ENCODE results near the gene AGBL5.

AGBL5 gene

DNA sequence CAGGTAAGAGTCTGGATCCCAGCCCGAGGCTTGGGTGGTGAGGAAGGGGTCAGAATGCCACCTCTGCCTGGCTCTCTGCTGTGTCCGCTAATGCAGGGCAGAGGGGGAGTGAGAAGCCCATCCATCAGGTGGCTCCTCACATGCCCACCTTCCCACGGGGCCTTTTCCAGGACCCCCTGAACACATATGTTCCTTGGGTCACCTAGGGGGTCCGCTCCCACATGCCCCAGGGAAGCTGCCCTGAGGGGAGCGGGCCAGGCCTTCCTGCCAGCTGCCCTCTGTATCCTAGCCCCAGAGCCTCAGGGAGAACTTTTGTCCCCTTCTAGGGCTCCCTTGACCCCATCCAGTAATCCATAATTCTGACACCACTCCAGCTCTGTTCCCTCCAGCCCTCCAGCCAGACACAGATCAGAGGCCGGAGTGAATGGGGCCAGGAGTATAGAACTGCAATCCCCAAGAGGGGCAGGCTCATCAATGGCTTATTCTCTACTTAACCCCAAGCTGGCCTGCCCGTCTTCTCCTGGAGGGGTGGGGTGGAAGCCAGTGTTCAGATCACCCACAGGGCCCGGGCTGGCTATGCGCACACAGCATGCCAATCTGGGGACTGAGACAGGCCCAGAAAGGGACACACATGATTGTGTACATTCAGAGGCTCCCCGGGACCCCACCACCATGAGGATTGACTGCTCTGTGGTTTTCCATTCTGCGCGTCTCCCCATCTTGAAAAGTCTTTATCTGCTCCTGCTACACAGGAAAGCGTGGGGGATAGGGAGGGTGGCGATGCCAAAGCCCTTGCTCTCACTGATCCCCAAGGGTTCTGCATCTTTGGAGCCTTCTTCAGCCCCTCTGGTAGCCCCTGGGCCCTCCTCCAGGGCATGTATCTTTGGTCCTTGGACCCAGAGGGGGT lies 28.0 kb downstream of the AGBL5 start:
- DNase-seq (ENCODE audit: low read depth) = no peak

DNA sequence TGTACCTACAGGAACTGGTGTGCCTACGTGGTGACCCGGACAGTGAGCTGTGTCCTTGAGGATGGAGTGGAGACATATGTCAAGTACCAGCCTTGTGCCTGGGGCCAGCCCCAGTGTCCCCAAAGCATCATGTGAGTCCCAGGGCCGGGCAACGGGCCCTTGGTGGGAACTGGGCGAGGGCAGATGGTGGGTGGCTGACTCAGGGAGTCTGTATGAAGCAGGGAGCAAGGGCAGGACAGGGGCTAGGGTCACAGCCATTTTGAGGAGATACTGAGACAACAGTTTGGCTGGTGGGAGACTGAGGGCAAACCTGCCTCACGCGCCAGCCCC lies 28.6 kb downstream of the AGBL5 start:
- no peak for DNase-seq (ENCODE audit: low read depth)

DNA sequence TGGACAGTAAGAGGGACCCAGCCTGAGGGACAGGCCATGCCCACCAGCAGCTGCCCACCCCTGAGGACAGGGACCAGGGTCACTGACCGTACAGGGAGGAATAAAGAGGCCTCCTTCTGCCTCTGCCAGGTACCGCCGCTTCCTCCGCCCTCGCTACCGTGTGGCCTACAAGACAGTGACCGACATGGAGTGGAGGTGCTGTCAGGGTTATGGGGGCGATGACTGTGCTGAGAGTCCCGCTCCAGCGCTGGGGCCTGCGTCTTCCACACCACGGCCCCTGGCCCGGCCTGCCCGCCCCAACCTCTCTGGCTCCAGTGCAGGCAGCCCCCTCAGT lies 29.1 kb downstream of the AGBL5 start:
- no peak for DNase-seq (ENCODE audit: low read depth)

DNA sequence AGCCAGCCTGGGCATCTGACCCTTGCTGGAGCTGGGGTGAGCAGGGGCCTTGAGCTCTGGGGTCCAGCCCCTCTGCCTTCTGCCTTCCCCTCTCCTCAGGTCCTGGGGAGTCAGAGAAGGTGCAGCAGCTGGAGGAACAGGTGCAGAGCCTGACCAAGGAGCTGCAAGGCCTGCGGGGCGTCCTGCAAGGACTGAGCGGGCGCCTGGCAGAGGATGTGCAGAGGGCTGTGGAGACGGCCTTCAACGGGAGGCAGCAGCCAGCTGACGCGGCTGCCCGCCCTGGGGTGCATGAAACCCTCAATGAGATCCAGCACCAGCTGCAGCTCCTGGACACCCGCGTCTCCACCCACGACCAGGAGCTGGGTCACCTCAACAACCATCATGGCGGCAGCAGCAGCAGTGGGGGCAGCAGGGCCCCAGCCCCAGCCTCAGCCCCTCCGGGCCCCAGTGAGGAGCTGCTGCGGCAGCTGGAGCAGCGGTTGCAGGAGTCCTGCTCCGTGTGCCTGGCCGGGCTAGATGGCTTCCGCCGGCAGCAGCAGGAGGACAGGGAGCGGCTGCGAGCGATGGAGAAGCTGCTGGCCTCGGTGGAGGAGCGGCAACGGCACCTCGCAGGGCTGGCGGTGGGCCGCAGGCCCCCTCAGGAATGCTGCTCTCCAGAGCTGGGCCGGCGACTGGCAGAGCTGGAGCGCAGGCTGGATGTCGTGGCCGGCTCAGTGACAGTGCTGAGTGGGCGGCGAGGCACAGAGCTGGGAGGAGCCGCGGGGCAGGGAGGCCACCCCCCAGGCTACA lies 30.7 kb downstream of the AGBL5 start:
- DNase-seq (ENCODE audit: low read depth) = no peak

DNA sequence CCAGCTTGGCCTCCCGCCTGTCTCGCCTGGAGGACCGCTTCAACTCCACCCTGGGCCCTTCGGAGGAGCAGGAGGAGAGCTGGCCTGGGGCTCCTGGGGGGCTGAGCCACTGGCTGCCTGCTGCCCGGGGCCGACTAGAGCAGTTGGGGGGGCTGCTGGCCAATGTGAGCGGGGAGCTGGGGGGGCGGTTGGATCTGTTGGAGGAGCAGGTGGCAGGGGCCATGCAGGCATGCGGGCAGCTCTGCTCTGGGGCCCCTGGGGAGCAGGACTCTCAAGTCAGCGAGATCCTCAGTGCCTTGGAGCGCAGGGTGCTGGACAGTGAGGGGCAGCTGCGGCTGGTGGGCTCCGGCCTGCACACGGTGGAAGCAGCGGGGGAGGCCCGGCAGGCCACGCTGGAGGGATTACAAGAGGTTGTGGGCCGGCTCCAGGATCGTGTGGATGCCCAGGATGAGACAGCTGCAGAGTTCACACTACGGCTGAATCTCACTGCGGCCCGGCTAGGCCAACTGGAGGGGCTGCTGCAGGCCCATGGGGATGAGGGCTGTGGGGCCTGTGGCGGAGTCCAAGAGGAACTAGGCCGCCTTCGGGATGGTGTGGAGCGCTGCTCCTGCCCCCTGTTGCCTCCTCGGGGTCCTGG lies 31.4 kb downstream of the AGBL5 start:
- DNase-seq (ENCODE audit: low read depth) = no peak

DNA sequence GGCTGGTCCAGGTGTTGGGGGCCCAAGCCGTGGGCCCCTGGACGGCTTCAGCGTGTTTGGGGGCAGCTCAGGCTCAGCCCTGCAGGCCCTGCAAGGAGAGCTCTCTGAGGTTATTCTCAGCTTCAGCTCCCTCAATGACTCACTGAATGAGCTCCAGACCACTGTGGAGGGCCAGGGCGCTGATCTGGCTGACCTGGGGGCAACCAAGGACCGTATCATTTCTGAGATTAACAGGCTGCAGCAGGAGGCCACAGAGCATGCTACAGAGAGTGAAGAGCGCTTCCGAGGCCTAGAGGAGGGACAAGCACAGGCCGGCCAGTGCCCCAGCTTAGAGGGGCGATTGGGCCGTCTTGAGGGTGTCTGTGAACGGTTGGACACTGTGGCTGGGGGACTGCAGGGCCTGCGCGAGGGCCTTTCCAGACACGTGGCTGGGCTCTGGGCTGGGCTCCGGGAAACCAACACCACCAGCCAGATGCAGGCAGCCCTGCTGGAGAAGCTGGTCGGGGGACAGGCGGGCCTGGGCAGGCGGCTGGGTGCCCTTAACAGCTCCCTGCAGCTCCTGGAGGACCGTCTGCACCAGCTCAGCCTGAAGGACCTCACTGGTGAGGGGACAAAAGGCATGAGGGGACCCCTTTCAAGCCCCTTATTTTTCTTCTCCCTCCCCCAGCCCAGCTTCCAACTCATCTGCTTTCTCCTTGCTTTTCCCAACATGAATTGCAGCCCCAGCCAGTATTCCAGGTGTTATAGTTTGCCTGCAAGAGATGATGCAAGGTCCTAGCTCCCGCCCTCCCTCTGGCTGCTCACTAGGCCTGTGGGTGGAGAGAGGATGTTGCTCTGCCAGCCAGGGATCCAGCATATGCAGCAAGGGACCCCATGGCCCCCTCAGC lies 32.2 kb downstream of the AGBL5 start:
- DNase-seq (ENCODE audit: low read depth) = no peak

DNA sequence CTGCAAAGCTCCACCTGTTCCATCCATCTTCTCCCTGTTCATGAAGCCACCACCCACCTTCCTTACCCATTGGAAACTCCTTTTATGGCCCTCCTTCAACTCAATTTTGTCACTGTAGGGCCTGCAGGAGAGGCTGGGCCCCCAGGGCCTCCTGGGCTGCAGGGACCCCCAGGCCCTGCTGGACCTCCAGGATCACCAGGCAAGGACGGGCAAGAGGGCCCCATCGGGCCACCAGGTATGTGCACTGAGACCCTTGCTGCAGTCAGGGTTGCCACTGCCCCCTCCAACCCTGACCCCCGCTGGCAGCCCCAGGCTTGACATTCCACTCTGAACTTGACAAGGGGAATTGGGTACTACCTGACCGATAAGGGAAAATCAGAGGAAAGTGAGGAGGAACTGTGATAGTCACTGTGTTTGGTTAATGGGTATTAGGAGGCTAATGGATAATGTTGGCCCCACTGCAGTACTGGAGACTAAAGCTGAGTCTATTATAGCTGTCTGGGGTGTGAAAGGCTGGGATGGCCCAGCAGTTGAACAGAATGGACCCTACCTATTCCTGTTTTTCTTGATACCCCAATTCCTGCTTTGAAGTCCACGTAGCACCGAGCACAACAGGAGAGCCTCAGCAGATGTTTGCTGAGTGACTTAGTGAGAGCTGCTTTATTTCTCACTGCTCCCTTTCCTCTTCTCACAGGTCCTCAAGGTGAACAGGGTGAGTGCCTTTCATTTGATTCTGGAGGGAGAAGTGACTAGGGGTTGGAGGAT lies 33.0 kb downstream of the AGBL5 start:
- no peak for DNase-seq (ENCODE audit: low read depth)

DNA sequence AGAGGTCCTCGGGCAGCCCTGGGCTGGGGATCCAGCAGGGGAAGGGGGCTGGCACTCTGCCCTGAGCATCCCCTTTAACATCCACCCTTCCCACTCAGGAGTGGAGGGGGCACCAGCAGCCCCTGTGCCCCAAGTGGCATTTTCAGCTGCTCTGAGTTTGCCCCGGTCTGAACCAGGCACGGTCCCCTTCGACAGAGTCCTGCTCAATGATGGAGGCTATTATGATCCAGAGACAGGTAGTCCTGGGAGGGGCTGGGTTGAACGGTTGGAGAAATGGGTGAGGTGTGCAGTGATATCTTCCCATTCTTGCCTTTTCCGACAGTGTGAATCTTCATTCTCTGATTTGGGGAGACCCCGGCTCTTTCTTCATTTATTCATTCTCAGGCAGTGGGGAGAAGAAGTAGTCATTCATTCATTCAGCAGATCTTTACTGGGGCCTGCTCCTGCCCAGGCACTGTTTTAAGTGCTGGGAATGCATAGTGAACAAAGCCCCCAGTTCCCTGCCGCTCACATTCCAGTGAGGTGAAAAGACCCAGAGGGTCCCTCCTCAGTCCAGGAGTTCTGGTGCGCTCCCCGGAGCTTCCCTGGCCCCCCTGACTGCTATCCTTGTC lies 33.7 kb downstream of the AGBL5 start:
- DNase-seq (ENCODE audit: low read depth) = no peak

DNA sequence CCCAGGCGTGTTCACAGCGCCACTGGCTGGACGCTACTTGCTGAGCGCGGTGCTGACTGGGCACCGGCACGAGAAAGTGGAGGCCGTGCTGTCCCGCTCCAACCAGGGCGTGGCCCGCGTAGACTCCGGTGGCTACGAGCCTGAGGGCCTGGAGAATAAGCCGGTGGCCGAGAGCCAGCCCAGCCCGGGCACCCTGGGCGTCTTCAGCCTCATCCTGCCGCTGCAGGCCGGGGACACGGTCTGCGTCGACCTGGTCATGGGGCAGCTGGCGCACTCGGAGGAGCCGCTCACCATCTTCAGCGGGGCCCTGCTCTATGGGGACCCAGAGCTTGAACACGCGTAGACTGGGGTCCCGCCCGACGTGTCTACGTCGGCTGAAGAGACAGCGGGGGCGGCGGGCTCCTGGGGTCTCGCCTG lies 34.2 kb downstream of the AGBL5 start:
- DNase-seq (ENCODE audit: low read depth) = peak; percentile 53

DNA sequence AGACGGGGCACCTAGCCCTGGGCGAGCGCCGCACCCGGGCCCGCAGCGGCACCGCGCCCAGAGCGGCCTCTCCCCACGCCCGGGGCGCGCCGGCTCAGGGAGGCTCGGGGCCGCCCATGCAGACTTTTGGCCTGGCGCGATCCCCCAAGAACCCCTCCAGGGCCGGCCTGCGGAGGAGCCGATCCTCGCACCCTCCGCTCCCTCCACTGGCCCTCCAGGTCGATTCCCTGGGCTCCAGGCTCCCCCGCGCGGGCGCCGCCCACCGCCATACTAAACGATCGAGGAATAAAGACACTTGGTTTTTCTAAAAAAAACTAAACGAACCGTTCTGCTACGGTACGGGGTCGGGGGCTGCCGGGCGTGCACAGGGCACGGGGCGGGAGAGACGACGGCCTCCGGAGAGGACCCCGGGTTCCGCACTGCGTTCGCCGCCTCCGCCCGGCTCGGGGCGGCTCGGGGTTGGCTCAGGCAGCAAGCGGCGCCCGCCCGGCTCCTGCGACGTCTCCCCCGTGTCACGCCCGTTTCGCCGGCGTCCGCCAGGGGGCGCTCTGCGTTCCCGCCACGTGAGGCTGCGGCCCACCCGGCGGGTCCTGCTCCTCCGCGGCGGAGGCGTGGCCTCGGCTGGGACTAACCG lies 34.7 kb downstream of the AGBL5 start:
- DNase-seq (ENCODE audit: low read depth) = peak; percentile 81

DNA sequence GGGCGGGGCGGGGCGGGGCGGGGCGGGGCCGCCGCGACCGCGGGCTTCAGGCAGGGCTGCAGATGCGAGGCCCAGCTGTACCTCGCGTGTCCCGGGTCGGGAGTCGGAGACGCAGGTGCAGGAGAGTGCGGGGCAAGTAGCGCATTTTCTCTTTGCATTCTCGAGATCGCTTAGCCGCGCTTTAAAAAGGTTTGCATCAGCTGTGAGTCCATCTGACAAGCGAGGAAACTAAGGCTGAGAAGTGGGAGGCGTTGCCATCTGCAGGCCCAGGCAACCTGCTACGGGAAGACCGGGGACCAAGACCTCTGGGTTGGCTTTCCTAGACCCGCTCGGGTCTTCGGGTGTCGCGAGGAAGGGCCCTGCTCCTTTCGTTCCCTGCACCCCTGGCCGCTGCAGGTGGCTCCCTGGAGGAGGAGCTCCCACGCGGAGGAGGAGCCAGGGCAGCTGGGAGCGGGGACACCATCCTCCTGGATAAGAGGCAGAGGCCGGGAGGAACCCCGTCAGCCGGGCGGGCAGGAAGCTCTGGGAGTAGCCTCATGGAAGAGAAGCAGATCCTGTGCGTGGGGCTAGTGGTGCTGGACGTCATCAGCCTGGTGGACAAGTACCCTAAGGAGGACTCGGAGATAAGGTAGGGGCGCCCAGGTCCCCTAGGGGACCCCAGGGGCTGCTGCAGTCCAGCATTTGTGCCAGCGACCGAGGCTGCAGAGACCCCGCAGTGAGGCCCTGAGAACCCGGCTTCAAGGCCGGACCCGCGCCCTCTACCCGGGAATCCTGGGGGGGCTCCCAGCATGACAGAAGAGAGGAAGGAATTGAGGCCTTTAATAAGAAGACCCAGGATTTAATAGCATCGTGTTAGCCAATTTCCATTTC lies 35.5 kb downstream of the AGBL5 start, which contains the start of gene KHK:
TSS of gene KHK (plus strand) at position 49 of the 870 bp plus-strand sequence. CDS start at position 537, 488 bp downstream.
- DNase-seq (ENCODE audit: low read depth) = no peak

DNA sequence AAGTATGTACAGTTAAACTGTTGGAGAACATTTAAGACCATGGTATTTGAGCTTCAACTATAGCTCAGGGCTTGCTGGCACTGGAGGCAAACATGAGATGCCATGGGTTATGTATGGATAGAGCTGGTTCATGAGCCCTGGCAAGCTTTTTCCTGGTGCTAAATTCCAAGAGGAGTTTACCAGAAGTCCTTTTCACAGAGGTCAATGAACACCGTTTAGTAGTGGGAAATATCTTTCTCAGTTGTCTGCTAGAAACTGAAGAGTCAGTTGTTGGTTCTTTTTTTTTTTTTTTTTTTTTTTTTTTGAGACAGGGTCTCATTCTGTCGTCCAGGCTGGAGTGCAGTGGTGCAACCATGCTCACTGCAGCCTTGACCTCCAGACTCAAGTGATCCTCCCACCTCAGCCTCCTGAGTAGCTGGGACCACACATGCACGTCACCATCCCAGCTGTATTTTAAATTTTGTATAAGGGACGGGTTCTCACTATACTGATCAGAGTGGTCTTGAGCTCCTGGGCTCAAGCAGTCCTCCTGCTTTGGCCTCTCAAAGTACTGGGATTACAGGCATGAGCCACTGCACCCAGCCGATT lies 36.4 kb downstream of the AGBL5 start:
- no peak for DNase-seq (ENCODE audit: low read depth)

DNA sequence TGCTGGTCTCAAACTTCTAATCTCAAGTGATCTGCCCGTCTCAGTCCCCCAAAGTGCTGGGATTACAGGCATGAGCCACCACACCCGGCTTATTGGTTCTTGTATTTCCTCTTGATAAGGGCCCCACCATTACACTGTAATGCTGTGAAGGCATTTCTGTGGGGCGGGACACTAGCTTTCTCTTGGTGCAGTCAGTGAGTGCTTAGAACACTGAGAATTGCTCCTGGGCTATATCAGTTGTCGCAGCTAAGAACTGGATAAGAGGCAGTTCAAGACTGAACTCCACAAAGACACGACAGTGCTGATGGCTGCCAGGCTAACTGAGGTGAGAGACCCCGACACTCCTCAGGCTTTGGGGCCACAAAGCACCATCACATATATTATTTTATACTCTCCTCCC lies 37.2 kb downstream of the AGBL5 start:
- DNase-seq (ENCODE audit: low read depth) = no peak

DNA sequence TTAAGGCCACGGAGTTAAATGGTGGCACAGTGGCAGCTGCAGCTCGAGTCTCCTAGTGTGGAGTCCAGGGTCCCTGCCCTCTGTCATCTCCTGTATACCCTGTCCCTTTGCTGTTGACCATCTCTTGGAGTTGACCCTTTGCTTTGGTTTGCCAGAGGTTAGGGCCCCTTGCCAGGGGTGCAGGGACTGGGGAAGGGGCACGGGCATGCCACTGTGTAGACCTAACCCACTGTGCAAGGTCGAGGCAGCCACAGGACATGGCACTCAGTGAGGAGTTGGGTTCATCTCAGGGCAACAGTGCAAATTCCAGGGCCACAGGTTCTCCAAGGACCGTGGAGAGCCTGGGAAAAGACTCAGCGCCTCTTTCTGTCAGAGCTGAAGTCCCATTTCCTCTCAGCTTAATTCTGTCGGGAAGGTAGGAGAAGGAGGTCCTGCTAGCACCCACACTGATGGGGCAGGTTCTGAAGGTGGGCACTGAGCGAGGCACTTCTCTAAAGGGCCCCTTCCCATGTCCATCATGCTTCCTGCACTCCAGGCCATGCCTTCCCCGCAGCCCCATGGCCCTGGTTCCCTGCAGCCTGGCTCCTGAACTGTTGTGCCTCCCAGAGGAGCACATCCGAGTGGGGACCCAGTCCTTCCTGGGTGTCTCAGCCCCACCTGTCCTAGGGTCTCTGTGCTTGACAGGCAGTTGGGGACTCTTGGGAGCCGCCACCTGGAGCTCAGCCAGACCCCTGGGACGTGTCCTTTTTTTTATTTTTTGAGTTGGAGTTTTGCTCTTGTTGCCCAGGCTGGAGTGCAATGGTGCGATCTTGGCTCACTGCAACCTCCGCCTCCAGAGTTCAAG lies 37.9 kb downstream of the AGBL5 start:
- DNase-seq (ENCODE audit: low read depth) = no peak

DNA sequence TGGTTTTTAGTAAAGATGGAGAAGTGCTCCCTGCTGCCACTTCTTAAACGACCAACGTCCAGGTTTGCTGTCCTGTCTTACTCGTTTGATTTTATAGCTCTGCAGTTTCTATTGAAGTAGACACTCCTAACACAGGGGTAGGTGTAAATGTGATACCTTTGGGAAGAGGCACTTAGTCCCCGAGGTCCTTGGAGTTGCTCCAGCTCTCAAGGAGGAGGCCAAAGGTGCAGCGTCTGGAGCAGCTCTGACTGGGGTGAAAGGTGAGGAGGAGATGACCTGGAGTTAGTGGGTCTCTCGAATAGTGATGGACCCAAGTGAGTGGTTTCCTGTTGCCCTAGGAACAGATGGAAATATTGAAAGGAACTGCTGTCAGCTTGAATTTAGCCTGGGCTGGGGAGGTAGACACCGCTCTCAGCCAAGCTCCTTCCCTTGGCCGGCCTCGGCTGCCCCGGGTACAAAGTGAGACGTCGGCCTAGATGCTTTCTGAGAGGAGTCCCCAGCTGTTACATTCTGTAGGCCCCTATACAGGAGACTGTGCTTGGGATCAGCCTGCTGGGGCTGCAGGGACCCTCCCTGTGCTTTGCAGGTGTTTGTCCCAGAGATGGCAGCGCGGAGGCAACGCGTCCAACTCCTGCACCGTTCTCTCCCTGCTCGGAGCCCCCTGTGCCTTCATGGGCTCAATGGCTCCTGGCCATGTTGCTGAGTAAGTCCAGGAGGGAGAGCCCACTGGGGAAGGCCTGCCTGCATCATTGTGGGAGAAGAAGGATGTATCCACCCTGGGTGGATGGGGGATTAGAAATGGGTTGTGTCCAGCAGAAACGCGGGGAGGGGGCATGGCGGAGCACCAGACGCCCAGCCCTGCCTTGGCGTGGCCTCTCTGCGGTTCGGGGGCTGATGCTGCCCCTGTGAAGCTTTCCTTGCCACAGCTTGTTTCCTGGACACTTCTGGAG lies 40.6 kb downstream of the AGBL5 start:
- no peak for DNase-seq (ENCODE audit: low read depth)

DNA sequence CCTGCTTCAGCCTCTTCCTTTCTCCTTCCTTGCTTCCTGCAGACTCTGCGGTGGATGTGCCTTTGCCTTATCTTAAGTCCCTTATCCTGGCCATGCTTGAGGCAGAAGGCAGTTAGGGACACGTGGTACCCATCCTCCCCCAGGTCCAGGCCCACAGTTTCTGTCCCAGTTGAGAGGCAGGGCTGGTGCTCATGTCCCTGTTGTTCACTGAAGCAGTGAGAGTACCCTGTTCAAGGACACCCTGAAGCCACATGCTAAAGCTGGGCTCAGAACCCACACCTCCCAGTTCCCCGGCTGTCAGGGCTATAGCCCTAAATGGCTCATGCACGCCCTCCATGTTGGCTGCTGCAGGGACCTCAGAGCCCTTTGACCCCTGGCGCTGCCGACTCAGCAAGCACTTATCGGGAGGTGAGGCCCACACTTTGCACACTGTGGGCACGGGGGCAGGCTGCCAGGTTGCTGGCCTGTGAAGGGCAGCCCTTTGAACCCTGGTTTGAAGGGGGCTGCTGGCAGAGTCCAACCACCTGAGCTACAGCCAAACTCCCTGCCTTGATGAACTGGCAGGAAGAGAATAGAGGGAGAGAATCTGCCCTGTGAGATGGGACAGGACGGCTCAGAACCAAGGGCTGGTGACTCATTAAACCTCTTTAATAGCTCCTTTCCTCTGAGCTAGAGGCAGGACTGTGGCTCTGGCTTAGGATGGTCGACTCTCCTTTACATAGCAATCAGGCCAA lies 41.4 kb downstream of the AGBL5 start:
- DNase-seq (ENCODE audit: low read depth) = no peak

Data from GM04504 (cell line).